ENCODE measurements around the gene TTLL8.

- TF ChIP-seq CTCF (IDR thresholded peaks at IDR 0.05) (no peak), REST (IDR thresholded peaks at IDR 0.05) (no peak), EP300 (IDR thresholded peaks at IDR 0.05) (no peak), CBX2 (IDR thresholded peaks at IDR 0.05; ENCODE audit: borderline replicate concordance, low read depth) (no peak), RCOR1 (IDR thresholded peaks at IDR 0.05; ENCODE audit: low read depth, low read length) (no peak), NPAS2 (CRISPR knock-in tag; IDR thresholded peaks at IDR 0.05; ENCODE audit: borderline replicate concordance) (no peak), POLR2A (IDR thresholded peaks at IDR 0.05; ENCODE audit: low read length) (no peak), MAX (IDR thresholded peaks at IDR 0.05) (no peak), MAFK (IDR thresholded peaks at IDR 0.05; ENCODE audit: partially characterized antibody) (no peak), CEBPB (IDR thresholded peaks at IDR 0.05) (no peak), ZNF302 (CRISPR knock-in tag; IDR thresholded peaks at IDR 0.05) (no peak), USF2 (IDR thresholded peaks at IDR 0.05) (no peak), KDM5A (IDR thresholded peaks at IDR 0.05) (no peak), EHMT2 (IDR thresholded peaks at IDR 0.05; ENCODE audit: low read depth) (no peak)
These were observed 12.3 kb upstream of the TTLL8 start for GRCh38 chr22:50070366-50070765.

Measured in A549 (cell line).